Ovary (tissue), 3 donors: ENCODE measurements around the gene AKT1S1.

Experiments used
- CTCF ChIP-seq, 3 donors: fragments of 450-650 bp in 2 of 3; fragments of 200-600 bp in 1 of 3; IDR thresholded peaks; one replicate each; pipeline versions ENCODE4 v1.5.1 to v1.8.0; 2016 to 2022; ENCODE audit warnings: antibody characterized with exemption in 3 of 3, mild to moderate bottlenecking in 1 of 3
- POLR2A ChIP-seq: fragments of 450-650 bp; IDR thresholded peaks from one replicate; pipeline ENCODE4 v1.6.1; 2017; ENCODE audit warnings: antibody characterized with exemption, mild to moderate bottlenecking, moderate library complexity
- donor health status: DM: no; HTN: no; CAD: no.

GRCh38 chr19:49832556-49832955, 44.6 kb downstream of the AKT1S1 start:
- no peak for TF ChIP-seq CTCF (IDR thresholded peaks at IDR 0.05)
- no peak for TF ChIP-seq POLR2A
